HG02623 (cell line): ENCODE measurements around the gene NPHP4.

ENCODE experiments used
- ATAC-seq: cut with Tn5 transposase; IDR thresholded peaks from one replicate; pipeline ENCODE4 v1.9.1; 2021; ENCODE audit warnings: moderate library complexity; ENCODE audit not compliant: unreplicated experiment

NPHP4 gene

GRCh38 chr1:5883129-5884048, 108.8 kb downstream of the NPHP4 start:
- ATAC-seq = no peak

GRCh38 chr1:5882367-5883128, 109.7 kb downstream of the NPHP4 start:
- ATAC-seq = no peak

- ATAC-seq = no peak
Observed at GRCh38 chr1:5881526-5882222, 110.6 kb downstream of the NPHP4 start.

- no peak for ATAC-seq
Observed at GRCh38 chr1:5880630-5881405, 111.4 kb downstream of the NPHP4 start.

GRCh38 chr1:5879421-5879820, 112.8 kb downstream of the NPHP4 start:
- no peak for ATAC-seq

- ATAC-seq = no peak
Observed at GRCh38 chr1:5878971-5879370, 113.3 kb downstream of the NPHP4 start.

GRCh38 chr1:5877683-5878530, 114.3 kb downstream of the NPHP4 start:
- no peak for ATAC-seq

- no peak for ATAC-seq
Observed at GRCh38 chr1:5877001-5877400, 115.2 kb downstream of the NPHP4 start.

GRCh38 chr1:5876094-5876650, 116.1 kb downstream of the NPHP4 start:
- ATAC-seq = no peak

- ATAC-seq = no peak
Observed at GRCh38 chr1:5875345-5875910, 116.8 kb downstream of the NPHP4 start.

- ATAC-seq = no peak
Observed at GRCh38 chr1:5874416-5875110, 117.7 kb downstream of the NPHP4 start.

GRCh38 chr1:5873556-5873955, 118.7 kb downstream of the NPHP4 start:
- ATAC-seq = no peak

GRCh38 chr1:5872886-5873285, 119.3 kb downstream of the NPHP4 start:
- no peak for ATAC-seq

GRCh38 chr1:5868931-5869500, 123.2 kb downstream of the NPHP4 start:
- ATAC-seq = no peak

GRCh38 chr1:5865774-5866173, 126.5 kb downstream of the NPHP4 start:
- no peak for ATAC-seq

GRCh38 chr1:5865056-5865455, 127.2 kb downstream of the NPHP4 start:
- ATAC-seq = no peak

GRCh38 chr1:5864256-5864655, 128.0 kb downstream of the NPHP4 start:
- ATAC-seq = no peak

GRCh38 chr1:5863238-5863637, 129.0 kb downstream of the NPHP4 start:
- no peak for ATAC-seq
